Measurements from ENCODE around the gene TLE4. TPM values are rescaled to one million over a fixed set of nuclear protein-coding genes. Genes with fewer than 3 reads are reported as not detected.

Gene TLE4
- total and polyA plus RNA-seq, 8 donors, result 21.6 to 38.3 (median 33.8) TPM

GRCh38 chr9:79763671-79764285 is 192.0 kb downstream of the TLE4 start:
- DNase-seq, result peak in 1 of 4 donors; percentile 8
- no peak overlapping the region for H3K27ac ChIP-seq
- no peak overlapping the region for H3K4me3 ChIP-seq
- no peaks in the 10 kb centered on the region for H3K36me3 ChIP-seq
- TF ChIP-seq, protein P1, sequence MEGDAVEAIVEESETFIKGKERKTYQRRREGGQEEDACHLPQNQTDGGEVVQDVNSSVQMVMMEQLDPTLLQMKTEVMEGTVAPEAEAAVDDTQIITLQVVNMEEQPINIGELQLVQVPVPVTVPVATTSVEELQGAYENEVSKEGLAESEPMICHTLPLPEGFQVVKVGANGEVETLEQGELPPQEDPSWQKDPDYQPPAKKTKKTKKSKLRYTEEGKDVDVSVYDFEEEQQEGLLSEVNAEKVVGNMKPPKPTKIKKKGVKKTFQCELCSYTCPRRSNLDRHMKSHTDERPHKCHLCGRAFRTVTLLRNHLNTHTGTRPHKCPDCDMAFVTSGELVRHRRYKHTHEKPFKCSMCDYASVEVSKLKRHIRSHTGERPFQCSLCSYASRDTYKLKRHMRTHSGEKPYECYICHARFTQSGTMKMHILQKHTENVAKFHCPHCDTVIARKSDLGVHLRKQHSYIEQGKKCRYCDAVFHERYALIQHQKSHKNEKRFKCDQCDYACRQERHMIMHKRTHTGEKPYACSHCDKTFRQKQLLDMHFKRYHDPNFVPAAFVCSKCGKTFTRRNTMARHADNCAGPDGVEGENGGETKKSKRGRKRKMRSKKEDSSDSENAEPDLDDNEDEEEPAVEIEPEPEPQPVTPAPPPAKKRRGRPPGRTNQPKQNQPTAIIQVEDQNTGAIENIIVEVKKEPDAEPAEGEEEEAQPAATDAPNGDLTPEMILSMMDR (IDR thresholded peaks at IDR 0.05), result no peak
- intact Hi-C loops (cut with DNase I), result no loop called here
- no peaks in the 10 kb centered on the region for H3K27me3 ChIP-seq
- ATAC-seq, result no peak
- no peaks in the 10 kb centered on the region for H3K9me3 ChIP-seq
- no peaks in the 10 kb centered on the region for H3K4me1 ChIP-seq

- TF ChIP-seq, protein P1 (IDR thresholded peaks at IDR 0.05), result no peak
- H3K9me3 ChIP-seq, result no peaks in the 10 kb centered on the region
- no peak overlapping the region for H3K4me3 ChIP-seq
- H3K4me1 ChIP-seq, result no peaks in the 10 kb centered on the region
- no peak overlapping the region for H3K27ac ChIP-seq
- ATAC-seq, result peak; percentile 45
- no peaks in the 10 kb centered on the region for H3K36me3 ChIP-seq
- H3K27me3 ChIP-seq, result no peaks in the 10 kb centered on the region
- intact Hi-C loops (cut with DNase I), result no loop called here
- DNase-seq, result peak in 1 of 4 donors; percentile 7
Measured at GRCh38 chr9:79764374-79764773, 192.6 kb downstream of the TLE4 start.

GRCh38 chr9:79765466-79765865 is 193.7 kb downstream of the TLE4 start:
- intact Hi-C loops (cut with DNase I), result no loop called here
- ATAC-seq, result no peak
- TF ChIP-seq, protein P1 (IDR thresholded peaks at IDR 0.05), result no peak

DNA sequence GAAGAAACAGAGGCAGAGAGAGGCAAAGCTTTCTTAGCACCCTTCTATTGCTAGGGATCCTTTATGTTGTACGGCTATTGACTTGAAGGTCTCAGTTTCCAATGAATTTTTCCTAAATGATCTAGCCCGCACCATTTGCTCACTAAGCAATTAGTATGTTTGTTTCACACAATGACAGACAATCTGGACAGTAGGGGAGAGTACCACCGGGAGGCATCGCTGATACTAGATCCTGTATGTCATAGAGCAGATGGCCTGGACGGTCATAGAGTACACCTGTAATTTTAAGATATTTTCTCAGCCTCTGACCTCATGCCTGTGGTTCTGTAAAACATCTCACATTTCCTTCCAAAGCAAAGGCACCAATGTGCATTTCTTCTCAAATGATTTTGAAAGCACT is 194.3 kb downstream of the TLE4 start:
- H3K4me3 ChIP-seq, result no peak overlapping the region
- TF ChIP-seq, protein P1 (IDR thresholded peaks at IDR 0.05), result no peak
- no peaks in the 10 kb centered on the region for H3K4me1 ChIP-seq
- no peaks in the 10 kb centered on the region for H3K36me3 ChIP-seq
- DNase-seq (no peak), ATAC-seq (no peak)
- no peaks in the 10 kb centered on the region for H3K27me3 ChIP-seq
- intact Hi-C loops (cut with DNase I), result no loop called here
- no peaks in the 10 kb centered on the region for H3K9me3 ChIP-seq
- H3K27ac ChIP-seq, result no peak overlapping the region

More at GRCh38 chr9:79765466-79765865, 193.7 kb downstream of the TLE4 start:
- Histone ChIP-seq H3K4me1 (no peaks in the 10 kb centered on the region), H3K9me3 (no peaks in the 10 kb centered on the region), H3K4me3 (no peak overlapping the region), H3K27ac (no peak overlapping the region), H3K36me3 (no peaks in the 10 kb centered on the region), H3K27me3 (no peaks in the 10 kb centered on the region)
- DNase-seq, result no peak

DNA sequence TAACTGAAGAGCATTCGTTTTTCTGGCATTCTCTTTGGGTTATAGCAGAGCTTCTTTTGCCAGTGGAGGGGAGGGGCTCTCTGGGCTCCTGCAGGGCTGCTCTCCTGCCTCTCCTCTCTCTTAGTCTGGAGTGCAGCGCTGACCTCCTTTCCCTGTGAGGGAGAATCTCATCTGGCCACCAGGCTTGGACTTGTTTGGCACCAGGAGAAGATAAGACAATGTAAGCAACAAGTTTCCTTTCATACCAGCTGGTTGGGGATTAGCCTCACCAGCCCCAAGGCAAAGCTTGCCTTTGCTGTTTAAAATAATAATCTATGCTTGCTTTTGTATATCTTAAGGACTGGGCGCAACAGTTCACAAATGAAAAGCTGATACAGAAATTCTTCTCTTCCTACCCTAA is 196.4 kb downstream of the TLE4 start:
- Histone ChIP-seq H3K4me1 (no peaks in the 10 kb centered on the region), H3K36me3 (no peaks in the 10 kb centered on the region), H3K27ac (no peak overlapping the region), H3K9me3 (no peaks in the 10 kb centered on the region), H3K4me3 (no peak overlapping the region), H3K27me3 (no peaks in the 10 kb centered on the region)
- intact Hi-C loops (cut with DNase I), result no loop called here
- ATAC-seq, result no peak
- TF ChIP-seq, protein P1 (IDR thresholded peaks at IDR 0.05), result no peak
- peak in 1 of 4 donors; percentile 2 for DNase-seq
